HG03571 (cell line): ENCODE data around the gene ARHGAP42.

Source experiments
- ATAC-seq: cut with Tn5 transposase; IDR thresholded peaks from one replicate; pipeline ENCODE4 v1.9.1; 2021; ENCODE audit not compliant: unreplicated experiment

The ARHGAP42 gene

DNA sequence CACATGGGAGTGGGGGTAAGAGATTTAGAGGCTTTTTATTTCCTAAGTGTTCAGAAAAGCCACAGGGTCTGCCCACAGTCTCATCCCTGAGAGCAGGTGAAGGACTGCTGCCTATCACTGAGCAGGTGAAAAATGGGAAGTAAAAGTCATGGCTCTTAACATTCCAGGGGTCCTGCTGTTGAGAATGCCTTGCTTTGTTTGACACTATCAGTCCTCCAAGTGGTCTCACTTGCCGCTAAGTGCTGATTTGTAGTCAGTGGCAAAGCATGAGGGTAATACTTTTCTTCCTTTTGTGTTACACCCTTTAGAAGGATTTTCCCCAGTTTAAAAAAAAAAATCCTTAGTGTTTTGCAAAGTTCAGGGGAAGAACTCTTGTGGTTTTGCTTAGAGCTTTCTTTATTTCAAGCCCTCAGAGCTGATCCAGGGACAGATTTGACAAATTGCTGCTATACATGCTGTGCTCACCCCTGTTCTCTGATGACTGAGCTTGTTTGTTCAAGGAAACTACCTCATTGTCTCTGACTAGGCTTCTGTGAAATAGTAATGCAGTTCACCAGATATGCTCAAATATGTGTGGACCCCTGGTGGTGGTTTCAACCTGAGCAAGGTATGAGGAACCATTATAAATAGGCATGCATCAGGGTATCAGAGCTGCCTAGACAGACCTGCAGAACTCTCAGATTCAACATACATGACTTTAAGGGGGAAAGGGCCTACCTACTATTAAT lies 141.0 kb downstream of the ARHGAP42 start:
- peak; percentile 54 for ATAC-seq

DNA sequence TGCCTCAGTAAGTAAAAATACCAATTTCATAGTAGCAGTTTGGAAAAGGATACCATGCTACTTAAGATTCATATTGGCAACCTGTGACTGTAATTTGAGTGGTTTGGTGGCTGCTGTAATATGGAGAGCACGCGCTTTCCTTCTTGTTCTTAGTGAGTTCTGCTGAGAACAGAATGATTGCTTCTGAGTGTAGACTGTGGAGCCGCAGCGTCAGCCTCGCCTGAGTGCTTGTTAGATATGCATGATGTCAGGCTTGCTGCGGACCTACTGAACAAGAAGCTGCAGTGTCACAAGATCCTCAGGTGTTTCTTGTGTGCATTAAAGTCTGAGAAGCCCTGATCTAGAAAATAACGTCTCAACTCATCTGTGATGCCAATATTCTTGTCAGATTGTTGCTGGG lies 143.2 kb downstream of the ARHGAP42 start:
- no peak for ATAC-seq

DNA sequence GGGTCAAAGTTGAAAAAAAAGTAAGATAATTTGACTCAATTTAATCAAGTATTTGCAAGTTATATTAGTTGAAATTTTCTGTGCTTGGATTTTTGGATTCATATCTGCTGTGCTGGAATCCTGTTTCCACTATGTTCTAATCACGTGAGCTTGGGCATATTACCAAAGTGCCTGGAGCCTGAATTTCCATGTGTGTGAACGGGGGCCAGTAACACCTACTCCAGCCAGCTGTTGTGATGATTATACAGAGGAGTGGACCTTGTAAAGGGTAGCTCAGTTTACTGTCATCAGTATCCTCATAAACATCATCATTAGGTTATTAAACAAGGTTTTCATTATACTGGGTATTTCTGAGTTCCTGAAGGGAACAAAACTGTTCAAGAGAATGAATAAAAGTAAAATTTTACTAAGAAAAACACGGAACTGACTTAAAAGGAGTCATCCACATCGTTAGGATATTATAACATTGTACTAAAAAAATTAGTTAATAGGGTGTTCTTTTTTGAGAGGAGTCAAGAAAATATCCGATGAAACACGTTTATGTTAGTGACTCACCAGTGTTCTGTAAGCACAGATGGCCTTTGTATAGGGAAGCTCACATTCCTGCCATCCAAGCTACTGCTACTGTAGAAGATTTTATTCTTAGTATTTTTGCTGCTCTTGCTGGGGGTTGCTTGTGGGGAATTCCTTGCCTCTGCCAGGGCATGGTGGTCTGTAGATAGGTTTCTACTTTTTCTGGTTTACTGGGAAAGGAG lies 144.1 kb downstream of the ARHGAP42 start:
- ATAC-seq = no peak

DNA sequence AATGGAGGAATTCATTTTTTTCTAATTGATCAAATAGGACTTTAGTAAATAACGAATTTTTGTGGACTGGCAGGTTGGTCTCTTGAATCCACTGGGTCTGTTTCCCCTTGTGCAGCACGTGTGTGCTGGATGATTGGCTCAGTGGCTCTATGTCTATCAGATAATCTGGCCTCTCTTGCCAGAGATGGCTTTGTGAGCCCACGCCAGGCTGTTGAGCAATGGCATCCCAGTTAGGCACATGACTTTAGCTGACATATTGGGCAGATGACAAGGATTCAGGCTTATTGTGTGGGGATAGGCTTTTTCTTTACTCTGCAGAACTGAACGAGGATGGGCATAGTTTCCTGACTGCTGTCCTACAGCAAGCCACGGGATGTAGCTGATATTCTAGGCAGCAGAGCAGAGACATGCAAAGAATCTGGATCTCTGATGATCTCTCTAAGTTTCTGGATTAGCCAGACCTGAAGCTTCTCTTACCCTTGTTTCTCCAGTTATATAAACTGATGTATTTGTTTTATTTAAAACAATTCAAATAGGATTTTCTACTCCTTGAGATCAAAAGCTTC lies 144.9 kb downstream of the ARHGAP42 start:
- no peak for ATAC-seq

DNA sequence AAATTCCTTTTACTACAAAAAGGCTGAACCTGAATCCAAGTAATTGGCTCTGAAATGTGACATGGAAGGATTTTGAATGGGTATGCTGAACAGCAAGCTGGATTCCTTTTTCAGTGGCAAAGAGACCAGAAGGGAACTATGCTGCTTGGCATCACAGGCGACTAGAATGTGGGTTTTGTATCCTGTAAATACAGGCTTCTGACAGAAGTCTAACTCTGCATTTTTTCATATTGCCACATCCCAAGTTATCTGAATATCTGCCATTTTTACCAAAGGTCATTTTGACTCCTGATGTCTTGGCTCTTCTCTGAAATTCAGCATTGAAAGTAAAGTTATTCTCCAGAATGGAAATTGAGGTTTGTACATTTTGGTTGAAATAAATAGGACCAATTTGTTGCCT lies 145.7 kb downstream of the ARHGAP42 start:
- ATAC-seq = no peak

DNA sequence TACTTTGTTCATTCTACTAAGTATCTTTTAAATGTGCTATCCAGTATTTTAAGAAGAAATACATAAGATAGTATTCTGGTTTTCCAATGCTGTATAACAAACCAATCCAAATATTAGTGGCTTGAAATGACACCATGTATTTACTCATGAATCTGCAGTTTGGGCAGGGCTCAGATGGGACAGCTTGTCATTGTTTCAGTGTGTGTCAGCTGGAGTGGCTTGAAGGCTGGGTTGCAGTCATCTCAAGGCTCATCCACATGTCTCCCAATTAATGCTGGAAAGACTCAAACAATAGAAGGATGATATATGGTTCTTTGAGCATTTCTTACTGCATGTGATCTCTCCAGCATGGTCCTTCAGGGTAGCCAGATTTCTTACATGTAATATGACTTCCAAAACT lies 146.2 kb downstream of the ARHGAP42 start:
- no peak for ATAC-seq

DNA sequence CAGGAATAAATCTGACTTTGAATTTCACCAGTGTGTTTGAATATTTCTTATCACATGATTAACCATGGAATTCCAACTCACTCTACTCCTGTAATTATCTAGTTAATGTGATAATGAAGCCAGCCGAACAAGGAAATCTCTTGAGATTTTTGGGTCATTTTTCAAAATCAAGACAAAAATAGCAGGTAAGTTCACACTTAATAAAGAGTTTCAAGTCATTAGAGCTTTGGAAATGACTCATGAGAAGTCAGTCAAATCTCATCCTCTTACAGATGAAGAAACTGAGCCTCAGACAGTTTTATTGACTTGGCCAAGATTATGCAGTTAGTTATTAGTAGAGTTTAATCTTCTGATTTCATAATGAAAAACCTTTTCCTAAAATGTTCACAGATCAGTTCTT lies 148.8 kb downstream of the ARHGAP42 start:
- ATAC-seq = no peak

DNA sequence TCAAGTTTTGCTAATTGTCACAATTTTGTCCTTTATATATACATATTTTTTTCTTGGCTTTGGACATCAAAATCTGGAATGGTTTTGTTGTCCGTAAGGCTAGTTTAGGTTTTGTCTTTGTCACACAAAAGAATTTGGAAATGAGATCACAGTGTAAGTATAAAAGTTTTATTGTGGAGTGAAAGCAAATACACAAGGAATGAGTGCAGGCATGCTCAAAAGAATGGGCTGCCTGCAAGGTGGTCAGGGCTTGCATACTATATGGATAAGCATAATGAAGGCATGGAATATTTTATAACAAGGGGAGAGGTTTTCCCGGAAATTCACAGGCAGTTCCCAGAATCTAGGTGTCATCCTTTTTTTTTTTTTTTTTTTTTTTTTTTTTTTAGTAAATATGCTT lies 150.2 kb downstream of the ARHGAP42 start:
- ATAC-seq = no peak

DNA sequence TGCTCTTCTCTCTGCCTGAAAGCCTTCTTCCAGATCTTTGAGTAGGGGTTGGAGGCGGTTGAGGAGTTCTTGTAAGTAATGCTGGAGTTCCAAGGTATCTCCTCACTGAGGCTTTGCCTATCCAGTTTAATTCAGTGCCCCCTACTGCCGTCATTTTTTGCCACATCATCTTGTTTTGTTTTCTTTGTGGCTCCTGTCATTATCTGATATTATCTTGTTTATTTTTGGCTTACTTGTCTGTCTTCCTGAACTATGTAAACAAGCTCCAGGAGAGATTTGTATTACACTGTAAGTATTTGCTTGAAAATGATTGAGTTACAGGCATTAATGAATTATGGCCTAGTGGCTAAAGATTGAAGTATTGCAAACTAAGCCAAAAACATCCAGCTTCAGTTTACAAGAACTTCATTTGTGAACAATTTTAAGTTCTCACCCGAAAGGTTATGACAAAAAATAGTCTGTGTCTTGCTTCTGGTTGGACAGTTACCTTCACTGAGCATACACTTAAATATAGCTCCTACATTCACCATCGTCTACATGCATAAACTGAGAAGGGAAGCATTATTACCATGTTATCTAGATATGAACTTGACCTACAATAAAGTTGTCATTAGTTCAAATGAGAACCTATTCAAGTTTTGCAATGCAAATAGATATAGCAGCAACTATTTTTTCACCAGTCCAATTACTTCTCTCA lies 154.8 kb downstream of the ARHGAP42 start:
- ATAC-seq = no peak

DNA sequence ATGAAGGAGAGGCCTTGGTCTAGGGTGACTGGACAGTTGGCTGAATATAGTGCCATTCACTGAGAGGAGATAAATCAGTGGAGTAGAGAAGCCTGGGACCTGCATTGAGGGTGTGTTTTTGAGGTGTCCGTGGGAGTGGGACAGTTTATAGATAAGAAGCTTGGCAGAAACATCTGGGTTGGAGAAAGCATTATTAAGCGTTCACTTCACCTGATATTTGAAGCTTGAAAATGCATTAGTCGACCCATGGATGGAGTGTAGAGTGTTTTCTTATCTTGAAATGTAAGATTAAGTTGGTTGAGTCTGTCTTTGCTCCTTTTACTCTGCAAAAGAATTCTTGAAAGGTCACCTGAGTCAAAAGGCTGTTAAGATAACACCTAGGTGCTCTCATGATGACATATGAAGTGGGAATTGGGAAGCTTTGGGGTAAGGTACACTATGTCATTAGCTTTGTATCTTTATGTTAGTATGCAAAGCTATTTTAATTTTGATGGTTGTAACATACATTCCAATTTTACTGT lies 160.7 kb downstream of the ARHGAP42 start:
- no peak for ATAC-seq

DNA sequence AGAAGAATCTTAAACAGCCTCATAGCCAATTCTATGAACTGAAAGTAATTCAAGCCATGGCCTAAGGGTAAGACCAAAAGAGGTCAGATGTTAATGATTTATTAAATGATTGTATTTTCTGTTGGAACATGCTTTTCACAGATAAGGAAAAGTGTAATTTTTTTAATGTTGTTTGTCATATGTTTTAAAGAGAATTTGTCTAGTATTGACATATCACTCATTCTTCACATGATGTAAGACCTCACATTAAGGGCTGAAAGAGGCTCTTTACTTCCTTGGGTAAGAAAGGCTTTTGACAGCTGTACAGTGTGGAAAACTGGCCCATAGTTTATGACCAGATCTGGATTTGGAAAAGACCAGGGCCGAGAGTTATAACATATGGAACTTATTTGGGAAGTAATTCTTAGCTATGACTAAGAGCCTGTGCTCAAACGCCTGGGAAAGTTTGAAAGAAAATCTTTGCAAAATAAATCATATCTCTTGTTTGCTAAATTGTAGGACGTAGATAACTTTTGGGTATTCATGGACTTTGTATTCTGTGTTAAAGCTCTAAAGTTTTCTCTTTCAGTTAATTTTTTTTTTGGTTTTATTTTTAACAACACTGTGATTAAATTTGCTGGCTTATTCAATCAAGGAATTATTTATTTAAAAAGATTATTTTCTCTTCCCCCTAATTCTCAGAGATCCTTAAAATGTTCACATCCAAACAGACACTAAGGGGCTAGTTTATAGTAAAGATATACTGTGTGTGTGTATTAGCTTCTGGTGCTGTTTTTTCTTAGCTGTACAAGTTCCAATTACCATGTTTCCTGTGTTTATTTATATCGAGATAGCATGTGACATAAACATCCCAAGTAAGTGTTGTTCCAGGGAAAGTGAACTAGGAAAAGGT lies 162.2 kb downstream of the ARHGAP42 start:
- no peak for ATAC-seq

DNA sequence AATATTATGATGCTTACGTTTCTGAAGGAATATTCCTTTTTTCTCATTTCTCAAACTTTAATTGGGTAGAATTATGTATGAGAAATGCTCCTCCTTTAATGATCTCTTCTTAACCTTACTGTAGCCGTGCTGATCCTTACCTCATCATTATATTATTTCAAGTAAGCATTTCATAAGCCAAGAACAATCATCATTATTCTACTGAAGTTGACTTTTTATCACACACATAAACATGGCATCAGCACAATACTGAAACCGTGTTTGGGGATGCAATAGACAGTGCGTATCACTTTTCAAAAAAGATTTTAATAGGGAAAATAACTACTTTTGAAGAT lies 162.8 kb downstream of the ARHGAP42 start:
- no peak for ATAC-seq

DNA sequence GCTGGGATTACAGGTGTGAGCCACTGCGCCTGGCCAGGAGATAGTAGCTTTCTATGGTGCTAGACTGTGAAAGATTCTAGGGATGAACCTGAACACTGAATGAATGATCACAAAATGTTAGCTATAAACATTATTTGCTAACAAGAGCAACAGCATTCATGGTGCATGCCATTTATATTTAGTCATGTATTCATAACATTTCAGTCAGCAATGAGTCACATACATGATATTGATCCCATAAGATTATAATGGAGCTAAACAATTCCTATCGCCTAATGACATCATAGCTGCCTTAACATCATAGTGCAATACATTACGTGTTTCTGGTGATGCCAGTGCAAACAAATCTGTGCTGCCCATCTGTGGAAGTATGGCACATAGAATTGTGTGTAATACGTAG lies 164.1 kb downstream of the ARHGAP42 start:
- no peak for ATAC-seq

DNA sequence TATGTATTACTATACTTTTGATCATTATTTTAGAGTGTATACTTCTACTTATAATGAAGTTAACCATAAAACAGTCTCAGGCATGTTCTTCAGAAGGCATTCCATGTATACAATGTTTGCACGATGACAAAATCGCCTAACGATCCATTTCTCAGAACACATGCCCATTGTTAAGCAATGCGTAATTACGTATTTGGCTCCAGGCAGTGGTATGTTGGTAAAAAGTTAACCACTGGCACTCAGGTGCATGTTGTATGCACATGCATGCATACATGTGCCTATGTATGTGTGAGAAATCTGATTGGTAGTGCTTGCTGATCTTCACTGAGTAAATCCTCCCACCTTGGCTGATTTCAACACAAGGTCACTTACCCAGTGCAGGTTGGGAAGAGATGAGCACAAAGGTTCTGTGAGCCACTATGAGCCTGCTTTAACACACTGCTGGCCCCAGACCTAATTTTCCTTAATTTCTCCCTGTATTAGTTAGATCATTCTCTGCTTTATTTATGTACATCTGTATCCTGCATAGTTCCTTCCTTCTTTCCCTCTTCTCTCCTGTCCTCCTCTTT lies 164.6 kb downstream of the ARHGAP42 start:
- ATAC-seq = no peak

DNA sequence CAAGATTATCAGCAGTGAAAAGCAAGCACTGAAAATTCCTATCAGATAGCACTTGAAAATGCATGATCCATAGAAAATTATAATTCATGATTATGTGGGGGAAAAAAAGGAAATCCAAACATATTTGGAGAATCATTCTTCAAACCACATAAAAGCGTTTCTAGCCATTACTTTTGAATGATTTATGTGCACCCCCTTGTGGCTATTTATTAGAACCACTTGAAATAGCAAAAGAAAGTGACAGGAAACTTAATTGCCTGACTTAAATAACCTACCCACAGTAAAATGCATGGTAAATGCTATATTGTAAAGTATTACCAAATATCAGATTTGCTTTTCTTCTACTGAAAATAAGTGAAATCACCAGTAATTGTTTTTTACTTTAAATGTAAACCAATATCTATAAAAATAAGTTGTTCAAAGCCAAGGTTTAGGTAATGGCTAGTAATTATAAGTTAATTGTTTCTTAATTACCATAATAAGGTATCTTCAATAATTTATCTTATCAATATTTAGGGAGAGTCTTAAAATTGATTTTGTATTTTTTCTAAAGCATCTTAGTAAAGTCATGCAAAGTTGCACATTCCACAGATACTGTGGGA lies 168.5 kb downstream of the ARHGAP42 start:
- ATAC-seq = no peak

DNA sequence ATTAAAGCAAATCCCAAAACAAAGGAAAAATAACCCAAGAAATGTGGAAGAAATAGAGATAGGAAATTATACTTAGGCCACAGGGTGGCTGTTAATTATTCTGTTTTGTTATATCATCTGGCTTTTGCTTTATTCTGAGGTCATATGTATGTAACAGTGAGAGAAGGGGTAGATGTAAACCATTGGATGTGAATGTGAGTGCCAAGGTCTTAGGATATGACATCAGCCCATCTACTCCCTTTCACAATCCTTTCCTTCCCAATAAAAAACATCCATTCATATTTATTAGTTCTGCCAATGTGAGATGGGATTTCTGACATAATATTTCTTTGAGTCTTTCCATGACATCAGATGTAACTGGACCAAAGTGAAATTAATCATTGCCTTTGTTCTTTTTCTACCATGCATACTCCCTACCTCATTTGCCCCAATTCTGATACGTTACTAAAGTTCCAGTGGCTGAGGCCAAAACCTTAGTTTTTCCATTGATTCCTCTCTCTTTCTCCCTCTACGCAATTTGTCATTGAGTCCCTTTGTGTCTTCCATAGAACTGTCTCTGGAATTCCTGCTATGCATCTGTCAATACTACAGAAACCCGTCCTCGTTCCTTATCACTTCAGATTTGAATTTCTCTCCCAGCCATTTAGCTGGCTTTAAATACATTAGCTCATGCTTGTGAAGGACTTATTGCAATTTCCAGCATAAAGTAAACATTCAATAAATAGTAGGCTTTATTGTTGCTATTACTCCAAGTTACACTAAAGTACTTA lies 170.3 kb downstream of the ARHGAP42 start:
- no peak for ATAC-seq

DNA sequence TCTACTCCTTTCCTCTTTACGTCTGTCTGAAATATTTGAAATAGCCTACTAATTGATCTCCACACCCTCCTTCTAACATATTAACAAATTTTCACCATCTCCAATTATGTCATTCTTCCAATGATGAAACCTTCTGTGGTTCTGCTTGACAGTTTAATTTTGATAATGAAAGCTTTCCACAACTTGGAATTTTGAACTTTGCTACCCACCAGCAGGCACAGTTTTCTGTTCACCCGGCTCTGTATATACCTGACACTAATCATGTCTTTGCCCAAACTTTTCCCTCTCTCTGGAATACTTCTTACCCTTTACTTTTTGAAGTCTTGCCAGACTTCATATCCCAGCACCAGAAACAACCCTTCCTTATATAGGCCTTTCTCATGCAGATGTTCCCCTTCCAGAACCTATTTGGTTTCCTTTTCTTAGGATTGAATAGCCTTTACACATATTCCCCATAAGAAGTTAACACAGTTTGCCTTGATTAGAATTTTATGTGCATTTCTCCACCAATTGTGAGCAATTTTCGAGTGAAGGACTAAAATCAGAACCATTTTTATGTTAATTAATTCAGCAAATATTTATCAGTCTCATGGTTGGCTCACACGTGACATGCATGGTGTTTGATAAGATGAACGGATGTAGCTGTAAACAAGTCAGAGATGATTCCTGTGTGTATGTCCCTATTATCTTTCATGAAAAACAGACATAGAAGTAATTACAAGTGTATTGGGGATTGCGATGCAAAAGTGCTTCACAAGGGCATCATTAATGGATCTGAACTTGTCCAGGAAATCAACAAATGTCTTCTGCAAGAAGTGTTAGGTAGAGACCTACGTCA lies 173.4 kb downstream of the ARHGAP42 start:
- ATAC-seq = no peak

DNA sequence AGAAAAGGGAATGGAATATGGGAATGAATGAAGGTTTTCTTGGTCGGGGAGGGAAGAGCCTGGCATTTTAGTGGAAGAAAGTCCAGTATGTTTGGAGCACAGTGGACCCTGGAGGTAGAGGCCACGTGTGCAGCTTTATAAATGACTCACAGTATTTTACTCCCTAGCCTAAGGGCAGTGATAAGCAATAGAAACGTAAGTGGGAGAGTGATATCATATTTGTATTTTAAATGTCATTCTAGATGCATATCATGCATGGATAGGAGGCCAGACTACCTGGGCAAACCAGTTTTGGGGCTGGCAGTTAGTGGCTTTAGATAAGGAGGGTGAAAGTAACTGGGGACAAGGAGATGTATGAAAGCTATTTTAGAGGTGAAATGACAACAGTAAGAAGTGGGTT lies 174.1 kb downstream of the ARHGAP42 start:
- no peak for ATAC-seq
